Spleen (tissue), 7 donors: Measurements from ENCODE around the gene AGRN.

ENCODE experiments used
- POLR2A ChIP-seq, 3 donors: fragments of 450-650 bp; IDR thresholded peaks; one replicate each; pipeline ENCODE4 v1.5.1; 2017; ENCODE audit warnings: antibody characterized with exemption in 3 of 3, mild to moderate bottlenecking in 1 of 3
- POLR2AphosphoS5 ChIP-seq, 3 donors: sonication (generic); formaldehyde crosslinking; IDR thresholded peaks; one replicate each; pipeline ENCODE4 v1.5.1; 2017; ENCODE audit warnings: antibody characterized with exemption in 3 of 3
- TF ChIP-seq, protein P1 (sequence below), 11 experiments: fragments of 200-600 bp in 7 of 11; fragments of 450-650 bp in 4 of 11; sonication (generic) in 4 of 11; IDR thresholded peaks in 8 of 11; conservative IDR thresholded peaks in 3 of 11; 1 replicate in 7 of 11; 2 replicates in 4 of 11; pipeline versions ENCODE4 v1.4.0 to v1.8.0; 2016 to 2021; ENCODE audit warnings: antibody characterized with exemption in 11 of 11, inconsistent platforms in 4 of 11, mild to moderate bottlenecking in 1 of 11
- donor health status: DM: no; HTN: no; CAD: no; lungs with moderate emphysema.
- donor health status: DM: no; HTN: no; CAD: no.
- donor health status: DM: no; HTN: no; CAD: no.

- TF ChIP-seq POLR2AphosphoS5 (IDR thresholded peaks at IDR 0.05) (no peak), POLR2A (IDR thresholded peaks at IDR 0.05) (no peak)
- TF ChIP-seq, protein P1, sequence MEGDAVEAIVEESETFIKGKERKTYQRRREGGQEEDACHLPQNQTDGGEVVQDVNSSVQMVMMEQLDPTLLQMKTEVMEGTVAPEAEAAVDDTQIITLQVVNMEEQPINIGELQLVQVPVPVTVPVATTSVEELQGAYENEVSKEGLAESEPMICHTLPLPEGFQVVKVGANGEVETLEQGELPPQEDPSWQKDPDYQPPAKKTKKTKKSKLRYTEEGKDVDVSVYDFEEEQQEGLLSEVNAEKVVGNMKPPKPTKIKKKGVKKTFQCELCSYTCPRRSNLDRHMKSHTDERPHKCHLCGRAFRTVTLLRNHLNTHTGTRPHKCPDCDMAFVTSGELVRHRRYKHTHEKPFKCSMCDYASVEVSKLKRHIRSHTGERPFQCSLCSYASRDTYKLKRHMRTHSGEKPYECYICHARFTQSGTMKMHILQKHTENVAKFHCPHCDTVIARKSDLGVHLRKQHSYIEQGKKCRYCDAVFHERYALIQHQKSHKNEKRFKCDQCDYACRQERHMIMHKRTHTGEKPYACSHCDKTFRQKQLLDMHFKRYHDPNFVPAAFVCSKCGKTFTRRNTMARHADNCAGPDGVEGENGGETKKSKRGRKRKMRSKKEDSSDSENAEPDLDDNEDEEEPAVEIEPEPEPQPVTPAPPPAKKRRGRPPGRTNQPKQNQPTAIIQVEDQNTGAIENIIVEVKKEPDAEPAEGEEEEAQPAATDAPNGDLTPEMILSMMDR (IDR thresholded peaks at IDR 0.05 in 8 of 11, conservative IDR thresholded peaks at IDR 0.05 in 3 of 11): no peak
These were observed 24.6 kb downstream of the AGRN start for GRCh38 chr1:1044455-1045078.
